A549 (cell line): Measurements from ENCODE around the gene SENP5. TPM values are rescaled to one million over a fixed set of nuclear protein-coding genes. Genes with fewer than 3 reads are reported as not detected.

ENCODE experiments used
- ATAC-seq, 2 experiments: fragments of 200-7000 bp in 1 of 2; fragments of >200 bp in 1 of 2; cut with Nextera tagmentation in 1 of 2; cut with Tn5 transposase in 1 of 2; 3 replicates each; pipeline versions ENCODE4 v1.8.0 to v1.9.1; 2018 to 2020; ENCODE audit warnings: mild to moderate bottlenecking in 1 of 2, moderate library complexity in 1 of 2
- CTCF ChIA-PET: fragments of 300-600 bp; sonication (Branson Sonifier 250); formaldehyde crosslinking; extraction: SDS; loops from one replicate; lab custom pipeline; 2021; ENCODE audit warnings: antibody characterized with exemption, inconsistent platforms; lab: Yijun Ruan, JAX
- POLR2A ChIA-PET: fragments of 350-600 bp; formaldehyde crosslinking; extraction: SDS; loops from one replicate; lab custom pipeline; 2021; ENCODE audit warnings: antibody characterized with exemption, inconsistent platforms; lab: Yijun Ruan, JAX
- DNase-seq, 2 experiments: peaks; one replicate each; pipeline versions ENCODE4 v3.0.0 to v3.0.0-alpha.2; 2011 to 2016; ENCODE audit warnings: low read depth in 1 of 2, low spot score in 1 of 2
- FAIRE-seq: peaks from 2 replicates; lab custom pipeline; 2011; peaks lifted over from hg19 to GRCh38; lab: Jason Lieb, UNC
- H3K27ac ChIP-seq, 2 experiments: fragments of >200 bp; sonication (Bioruptor Twin); formaldehyde crosslinking; 3 replicates each; pipeline ENCODE4 v1.5.1; 2016 to 2017
- H3K4me1 ChIP-seq: fragments of >200 bp; sonication (Bioruptor Twin); formaldehyde crosslinking; 3 replicates; pipeline ENCODE4 v1.6.1; 2016
- H3K4me2 ChIP-seq: fragments of >200 bp; sonication (Bioruptor Twin); formaldehyde crosslinking; 3 replicates; pipeline ENCODE4 v1.6.1; 2016
- H3K4me3 ChIP-seq: fragments of >200 bp; sonication (Bioruptor Twin); formaldehyde crosslinking; 3 replicates; pipeline ENCODE4 v1.5.1; 2016
- H3K9me3 ChIP-seq: fragments of >200 bp; sonication (Bioruptor Twin); formaldehyde crosslinking; 3 replicates; pipeline ENCODE4 v1.6.1; 2016
- BHLHE40 ChIP-seq: IDR thresholded peaks from 2 replicates; pipeline ENCODE4 v1.6.1; 2012; ENCODE audit warnings: low read depth, low read length, inconsistent platforms
- CHD2 ChIP-seq: fragments of 150-350 bp; IDR thresholded peaks from 2 replicates; pipeline ENCODE4 v1.6.1; 2014; ENCODE audit warnings: low read length; ENCODE audit not compliant: partially characterized antibody
- EHMT2 ChIP-seq: fragments of 200-600 bp; sonication (generic); IDR thresholded peaks from 2 replicates; pipeline ENCODE4 v1.6.1; 2016; ENCODE audit warnings: antibody characterized with exemption, low read depth, mild to moderate bottlenecking, moderate library complexity
- EP300 ChIP-seq, 2 experiments: fragments of >200 bp; sonication (Bioruptor Twin); formaldehyde crosslinking; IDR thresholded peaks; 2 replicates in 1 of 2; 3 replicates in 1 of 2; pipeline ENCODE4 v1.6.1; 2016 to 2017
- FOSB ChIP-seq: fragments of 250-450 bp; sonication (Bioruptor Pico); IDR thresholded peaks from 2 replicates; pipeline ENCODE4 v1.5.0; 2020; ENCODE audit warnings: mild to moderate bottlenecking, moderate library complexity
- FOSL2 ChIP-seq, 2 experiments: fragments of 450-650 bp in 1 of 2; fragments of >200 bp in 1 of 2; sonication (Bioruptor Twin) in 1 of 2; formaldehyde crosslinking; IDR thresholded peaks; 2 replicates each; pipeline versions ENCODE4 v1.5.0 to v1.6.1; 2016 to 2020; ENCODE audit warnings: mild to moderate bottlenecking in 1 of 2, moderate library complexity in 1 of 2
- GATA3 ChIP-seq: IDR thresholded peaks from 2 replicates; pipeline ENCODE4 v1.6.1; 2012; ENCODE audit warnings: borderline replicate concordance
- HEYL ChIP-seq: fragments of 250-450 bp; sonication (Bioruptor Pico); IDR thresholded peaks from 2 replicates; pipeline ENCODE4 v1.8.0; 2021; ENCODE audit warnings: mild to moderate bottlenecking, moderate library complexity
- JUN ChIP-seq, 2 experiments: fragments of >200 bp; sonication (Bioruptor Twin); formaldehyde crosslinking; IDR thresholded peaks; 2 replicates in 1 of 2; 3 replicates in 1 of 2; pipeline ENCODE4 v1.6.1; 2016 to 2017
- JUNB ChIP-seq: fragments of >200 bp; sonication (Bioruptor Twin); formaldehyde crosslinking; IDR thresholded peaks from 2 replicates; pipeline ENCODE4 v1.6.1; 2016
- KDM1A ChIP-seq: fragments of 200-600 bp; sonication (generic); IDR thresholded peaks from 2 replicates; pipeline ENCODE4 v1.6.1; 2016; ENCODE audit warnings: low read depth, mild to moderate bottlenecking
- NFE2L2 ChIP-seq: fragments of 150-350 bp; conservative IDR thresholded peaks from 2 replicates; pipeline ENCODE4 v1.6.1; 2014; ENCODE audit warnings: low read length
- NPAS2 ChIP-seq: fragments of 250-450 bp; sonication (Bioruptor Pico); IDR thresholded peaks from 2 replicates; pipeline ENCODE4 v1.8.0; 2022; ENCODE audit warnings: mild to moderate bottlenecking, moderate library complexity, borderline replicate concordance
- NR3C1 ChIP-seq: fragments of >200 bp; sonication (Bioruptor Twin); formaldehyde crosslinking; IDR thresholded peaks from 3 replicates; pipeline ENCODE4 v1.6.1; 2017
- POLR2AphosphoS2 ChIP-seq: conservative IDR thresholded peaks from 2 replicates; pipeline ENCODE4 v1.6.1; 2012; ENCODE audit warnings: low read length, improper control_type of control experiment, inconsistent platforms
- RAD21 ChIP-seq, 2 experiments: fragments of >200 bp in 1 of 2; sonication (Bioruptor Twin) in 1 of 2; formaldehyde crosslinking in 1 of 2; IDR thresholded peaks in 1 of 2; conservative IDR thresholded peaks in 1 of 2; 2 replicates in 1 of 2; 3 replicates in 1 of 2; pipeline ENCODE4 v1.6.1; 2012 to 2018; ENCODE audit warnings: inconsistent platforms in 1 of 2
- RCOR1 ChIP-seq: fragments of 150-350 bp; IDR thresholded peaks from 2 replicates; pipeline ENCODE4 v1.6.1; 2014; ENCODE audit warnings: antibody characterized with exemption, low read length, low read depth
- RFX5 ChIP-seq: fragments of 450-650 bp; IDR thresholded peaks from 2 replicates; pipeline ENCODE4 v1.7.1; 2014; ENCODE audit warnings: antibody characterized with exemption, mild to moderate bottlenecking, moderate library complexity
- RNF2 ChIP-seq: fragments of 200-600 bp; sonication (generic); IDR thresholded peaks from 2 replicates; pipeline ENCODE4 v1.6.1; 2016; ENCODE audit warnings: low read depth, mild to moderate bottlenecking, antibody characterized with exemption, moderate library complexity, borderline replicate concordance
- SREBF2 ChIP-seq: fragments of 450-650 bp; IDR thresholded peaks from 2 replicates; pipeline ENCODE4 v1.6.1; 2014; ENCODE audit warnings: mild to moderate bottlenecking, moderate library complexity
- WGBS: methylation state at CpG from one replicate; pipeline ENCODE4 v1.1.6; 2017; ENCODE audit errors: missing lambda C conversion rate; 5-methylcytosine and 5-hydroxymethylcytosine counted together
- polyA plus RNA-seq, 4 experiments: library from polyadenylated mRNA; depleted of rRNA in 3 of 4; stranded (reverse); fragments of >200 nt; fragmentation: RNase III in 1 of 4; extraction: RNeasy Plus Mini Kit Qiagen cat#74134 plus additional on column Dnase treatment in 1 of 4; gene quantifications; 2 replicates in 3 of 4; 3 replicates in 1 of 4; pipeline ENCODE4 v1.2.3, GENCODE V29; 2011 to 2017
- TF ChIP-seq, protein P1 (sequence below): fragments of 150-350 bp; IDR thresholded peaks from 2 replicates; pipeline ENCODE4 v1.6.1; 2014; ENCODE audit warnings: low read depth, mild to moderate bottlenecking, low read length
- TF ChIP-seq, protein P2 (sequence below): fragments of 450-650 bp; IDR thresholded peaks from 2 replicates; pipeline ENCODE4 v1.6.1; 2014; ENCODE audit warnings: antibody characterized with exemption
- TF ChIP-seq, protein P3 (sequence below): fragments of >200 bp; sonication (Bioruptor Twin); formaldehyde crosslinking; IDR thresholded peaks from 3 replicates; pipeline ENCODE4 v1.6.1; 2016
- TF ChIP-seq, protein P4 (sequence below): IDR thresholded peaks from 2 replicates; pipeline ENCODE4 v1.6.1; 2012; ENCODE audit warnings: low read depth, borderline replicate concordance
- TF ChIP-seq, protein P5 (sequence below): fragments of 250-450 bp; sonication (Bioruptor Pico); IDR thresholded peaks from 2 replicates; pipeline ENCODE4 v1.5.0; 2020; ENCODE audit warnings: low read depth, mild to moderate bottlenecking, moderate library complexity

Gene SENP5
- polyA plus RNA-seq, 2 of the 4 experiments (the other 2 are of a cell fraction): 6.8 to 12.9 TPM

DNA sequence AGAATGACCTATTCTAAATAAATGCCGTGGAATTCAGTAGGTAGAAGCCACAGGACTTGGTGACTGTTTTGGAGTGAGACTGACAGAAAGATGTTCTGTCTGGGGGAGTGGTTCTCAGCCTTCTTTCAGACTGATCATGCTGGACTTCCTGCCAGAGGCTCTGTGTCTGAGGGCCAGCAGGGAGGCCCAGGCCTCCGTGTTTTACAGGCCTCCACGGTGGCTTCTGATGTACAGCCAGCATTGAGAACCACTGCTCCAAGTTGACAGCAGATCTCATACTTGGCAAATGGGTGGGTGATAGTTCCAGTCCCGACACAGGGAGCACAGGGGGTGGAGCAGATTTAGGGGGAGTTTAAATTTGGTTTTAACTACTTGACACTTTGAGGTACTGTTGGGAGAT, 107.6 kb downstream of the SENP5 start:
- H3K9me3 ChIP-seq: no peaks in the 10 kb centered on the region; the same call in 2 of the 3 replicates
- ATAC-seq: no peak
- TF ChIP-seq NPAS2 (no peak), RCOR1 (no peak), RFX5 (no peak), POLR2AphosphoS2 (no peak), GATA3 (no peak), HEYL (CRISPR knock-in tag) (no peak), FOSL2 (IDR thresholded peaks at IDR 0.05) (no peak), FOSL2 (CRISPR knock-in tag; IDR thresholded peaks at IDR 0.05) (no peak)
- TF ChIP-seq, protein P1, sequence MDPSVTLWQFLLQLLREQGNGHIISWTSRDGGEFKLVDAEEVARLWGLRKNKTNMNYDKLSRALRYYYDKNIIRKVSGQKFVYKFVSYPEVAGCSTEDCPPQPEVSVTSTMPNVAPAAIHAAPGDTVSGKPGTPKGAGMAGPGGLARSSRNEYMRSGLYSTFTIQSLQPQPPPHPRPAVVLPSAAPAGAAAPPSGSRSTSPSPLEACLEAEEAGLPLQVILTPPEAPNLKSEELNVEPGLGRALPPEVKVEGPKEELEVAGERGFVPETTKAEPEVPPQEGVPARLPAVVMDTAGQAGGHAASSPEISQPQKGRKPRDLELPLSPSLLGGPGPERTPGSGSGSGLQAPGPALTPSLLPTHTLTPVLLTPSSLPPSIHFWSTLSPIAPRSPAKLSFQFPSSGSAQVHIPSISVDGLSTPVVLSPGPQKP: no peak
- TF ChIP-seq, protein P2, sequence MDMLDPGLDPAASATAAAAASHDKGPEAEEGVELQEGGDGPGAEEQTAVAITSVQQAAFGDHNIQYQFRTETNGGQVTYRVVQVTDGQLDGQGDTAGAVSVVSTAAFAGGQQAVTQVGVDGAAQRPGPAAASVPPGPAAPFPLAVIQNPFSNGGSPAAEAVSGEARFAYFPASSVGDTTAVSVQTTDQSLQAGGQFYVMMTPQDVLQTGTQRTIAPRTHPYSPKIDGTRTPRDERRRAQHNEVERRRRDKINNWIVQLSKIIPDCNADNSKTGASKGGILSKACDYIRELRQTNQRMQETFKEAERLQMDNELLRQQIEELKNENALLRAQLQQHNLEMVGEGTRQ: no peak
- H3K27ac ChIP-seq: no peak overlapping the region
- H3K4me3 ChIP-seq: no peak overlapping the region
- POLR2A ChIA-PET: no interaction called here
- DNase-seq: no peak
- CTCF ChIA-PET: interaction anchor here (0.7 to 1.0 kb wide), 2 partner anchors 54 to 55 kb away, joined by 3 to 4 read pairs; partner anchors contain the start of gene MELTF
- FAIRE-seq: no peak
- no peaks in the 10 kb centered on the region for H3K4me1 ChIP-seq
- 73% methylated on average over 4 of the region's 4 CpGs for WGBS
- no peak overlapping the region for H3K4me2 ChIP-seq

DNA sequence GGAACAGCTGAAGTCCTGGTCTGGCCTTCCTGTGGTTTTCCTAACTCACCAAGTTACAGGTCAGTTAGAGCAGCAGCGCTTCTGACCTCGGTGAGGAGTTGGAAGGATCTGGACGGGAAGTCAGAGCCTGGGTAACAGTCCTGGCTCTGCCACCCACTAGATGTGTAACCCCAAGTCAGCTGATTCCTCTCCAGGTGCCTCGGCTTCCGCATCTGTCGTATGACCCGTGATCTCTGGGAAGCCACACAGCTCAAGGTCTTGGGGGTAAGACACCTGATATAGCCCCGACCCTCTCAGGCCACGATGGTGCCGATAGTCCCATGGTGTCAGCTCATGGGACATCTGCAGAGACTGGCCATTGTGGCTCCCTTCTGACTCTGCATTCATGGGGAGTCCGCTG, 109.2 kb downstream of the SENP5 start:
- FAIRE-seq: no peak
- H3K27ac ChIP-seq: no peak overlapping the region
- WGBS: 79% methylated on average over 8 of the region's 11 CpGs
- TF ChIP-seq, protein P2: no peak
- TF ChIP-seq NPAS2: no peak
- TF ChIP-seq EP300 (IDR thresholded peaks at IDR 0.05): no peak
- TF ChIP-seq HEYL (CRISPR knock-in tag): no peak
- TF ChIP-seq KDM1A: no peak
- TF ChIP-seq FOSB: no peak
- no peak for TF ChIP-seq EHMT2
- no peak for TF ChIP-seq JUNB
- TF ChIP-seq RNF2: no peak
- TF ChIP-seq SREBF2: no peak
- TF ChIP-seq RCOR1: no peak
- TF ChIP-seq NFE2L2: no peak
- TF ChIP-seq, protein P3, sequence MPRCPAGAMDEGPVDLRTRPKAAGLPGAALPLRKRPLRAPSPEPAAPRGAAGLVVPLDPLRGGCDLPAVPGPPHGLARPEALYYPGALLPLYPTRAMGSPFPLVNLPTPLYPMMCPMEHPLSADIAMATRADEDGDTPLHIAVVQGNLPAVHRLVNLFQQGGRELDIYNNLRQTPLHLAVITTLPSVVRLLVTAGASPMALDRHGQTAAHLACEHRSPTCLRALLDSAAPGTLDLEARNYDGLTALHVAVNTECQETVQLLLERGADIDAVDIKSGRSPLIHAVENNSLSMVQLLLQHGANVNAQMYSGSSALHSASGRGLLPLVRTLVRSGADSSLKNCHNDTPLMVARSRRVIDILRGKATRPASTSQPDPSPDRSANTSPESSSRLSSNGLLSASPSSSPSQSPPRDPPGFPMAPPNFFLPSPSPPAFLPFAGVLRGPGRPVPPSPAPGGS: no peak
- TF ChIP-seq NR3C1: no peak
- no peak for TF ChIP-seq JUN (IDR thresholded peaks at IDR 0.05)
- no peak for ATAC-seq
- H3K4me3 ChIP-seq: no peak overlapping the region
- CTCF ChIA-PET: interaction anchor here (0.7 to 3.0 kb wide), 2 partner anchors 11 to 14 kb away, joined by 3 to 17 read pairs; no protein-coding TSS in a partner anchor
- no peak for DNase-seq
- H3K4me1 ChIP-seq: no peaks in the 10 kb centered on the region
- POLR2A ChIA-PET: no interaction called here
- H3K9me3 ChIP-seq: no peaks in the 10 kb centered on the region
- no peak overlapping the region for H3K4me2 ChIP-seq

DNA sequence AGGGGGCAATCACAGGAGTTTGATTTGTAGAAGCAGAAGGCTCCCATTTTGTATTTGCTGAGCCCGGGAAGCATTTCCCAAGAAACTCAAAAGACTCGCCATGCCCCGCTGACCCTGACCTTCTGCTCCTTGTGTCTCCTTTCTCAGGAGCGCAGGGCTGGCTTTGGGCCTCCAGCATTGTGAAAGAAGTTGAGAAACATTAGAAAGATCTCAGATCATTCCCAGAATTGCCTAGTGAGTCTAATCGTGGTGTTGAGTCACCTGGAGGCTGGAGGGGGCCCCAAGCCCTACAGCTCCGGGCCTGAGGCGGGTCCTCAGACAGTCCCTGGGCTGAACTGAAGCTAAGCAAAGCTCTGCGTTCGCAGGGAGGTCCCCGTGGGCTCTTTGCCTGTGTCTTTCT, 111.8 kb downstream of the SENP5 start:
- H3K27ac ChIP-seq: no peak overlapping the region
- 0 out of 3 replicates have a peak, but pooled peaks cover 4% of the 10 kb centered on the region for H3K9me3 ChIP-seq
- ChIA-PET CTCF (interaction anchor here (0.6 to 3.5 kb wide), 9 partner anchors 9 to 1385 kb away, joined by 3 to 17 read pairs (median 4); partner anchors contain the start of gene MELTF), POLR2A (no interaction called here)
- H3K4me1 ChIP-seq: no peaks in the 10 kb centered on the region
- no peak for FAIRE-seq
- TF ChIP-seq, protein P1: no peak
- TF ChIP-seq CHD2 (no peak), RFX5 (no peak), FOSL2 (IDR thresholded peaks at IDR 0.05) (no peak), FOSL2 (CRISPR knock-in tag; IDR thresholded peaks at IDR 0.05) (no peak), BHLHE40 (no peak), RAD21 (conservative IDR thresholded peaks at IDR 0.05 in 1 of 2, IDR thresholded peaks at IDR 0.05 in 1 of 2) (no peak)
- TF ChIP-seq, protein P4, sequence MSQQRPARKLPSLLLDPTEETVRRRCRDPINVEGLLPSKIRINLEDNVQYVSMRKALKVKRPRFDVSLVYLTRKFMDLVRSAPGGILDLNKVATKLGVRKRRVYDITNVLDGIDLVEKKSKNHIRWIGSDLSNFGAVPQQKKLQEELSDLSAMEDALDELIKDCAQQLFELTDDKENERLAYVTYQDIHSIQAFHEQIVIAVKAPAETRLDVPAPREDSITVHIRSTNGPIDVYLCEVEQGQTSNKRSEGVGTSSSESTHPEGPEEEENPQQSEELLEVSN: no peak
- TF ChIP-seq, protein P5, sequence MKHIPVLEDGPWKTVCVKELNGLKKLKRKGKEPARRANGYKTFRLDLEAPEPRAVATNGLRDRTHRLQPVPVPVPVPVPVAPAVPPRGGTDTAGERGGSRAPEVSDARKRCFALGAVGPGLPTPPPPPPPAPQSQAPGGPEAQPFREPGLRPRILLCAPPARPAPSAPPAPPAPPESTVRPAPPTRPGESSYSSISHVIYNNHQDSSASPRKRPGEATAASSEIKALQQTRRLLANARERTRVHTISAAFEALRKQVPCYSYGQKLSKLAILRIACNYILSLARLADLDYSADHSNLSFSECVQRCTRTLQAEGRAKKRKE (CRISPR knock-in tag): no peak
- H3K4me3 ChIP-seq: no peak overlapping the region
- WGBS: 76% methylated on average over 10 of the region's 10 CpGs
- DNase-seq: no peak
- H3K4me2 ChIP-seq: no peak overlapping the region
- ATAC-seq: no peak
